ENCODE results near the gene SLC6A17. TPM values are rescaled to one million over a fixed set of nuclear protein-coding genes. Genes with fewer than 3 reads are reported as not detected.

Gene SLC6A17
- total RNA-seq, 4 donors from 2014 or later = 5.2 to 18.6 (median 8.0) TPM

- Histone ChIP-seq H3K27ac (no peak overlapping the region), H3K4me1 (peaks cover 11% of the 10 kb centered on the region), H3K27me3 (no peaks in the 10 kb centered on the region), H3K4me3 (no peak overlapping the region), H3K9me3 (no peaks in the 10 kb centered on the region), H3K36me3 (peaks cover 33% of the 10 kb centered on the region)
- DNase-seq (ENCODE audit: low spot score in 2 of 2) = no peak
- TF ChIP-seq CTCF (IDR thresholded peaks at IDR 0.05) = no peak
- TF ChIP-seq EP300 (IDR thresholded peaks at IDR 0.05) = no peak
- no peak for TF ChIP-seq POLR2AphosphoS5 (IDR thresholded peaks at IDR 0.05)
- WGBS = over 99% methylated on average over 17 of the region's 17 CpGs
These were observed 73.3 kb downstream of the SLC6A17 start for GRCh38 chr1:110223581-110223980.

- TF ChIP-seq CTCF (IDR thresholded peaks at IDR 0.05) (no peak), POLR2AphosphoS5 (IDR thresholded peaks at IDR 0.05) (no peak), POLR2A (IDR thresholded peaks at IDR 0.05) (no peak), EP300 (IDR thresholded peaks at IDR 0.05) (no peak)
- Histone ChIP-seq H3K27me3 (no peaks in the 10 kb centered on the region), H3K4me3 (no peak overlapping the region), H3K36me3 (peaks cover 35% of the 10 kb centered on the region), H3K9me3 (no peaks in the 10 kb centered on the region), H3K4me1 (peaks cover 19% of the 10 kb centered on the region), H3K27ac (no peak overlapping the region)
- DNase-seq (ENCODE audit: low spot score in 2 of 2) = no peak
- 85% methylated on average over 8 of the region's 8 CpGs for WGBS
These were observed 74.1 kb downstream of the SLC6A17 start for GRCh38 chr1:110224240-110224995.

- no peak for TF ChIP-seq CTCF (IDR thresholded peaks at IDR 0.05)
- TF ChIP-seq POLR2A (IDR thresholded peaks at IDR 0.05) = no peak
- no peak for TF ChIP-seq EP300 (IDR thresholded peaks at IDR 0.05)
- no peak for TF ChIP-seq POLR2AphosphoS5 (IDR thresholded peaks at IDR 0.05)
- Histone ChIP-seq H3K27ac (no peak overlapping the region), H3K36me3 (peaks cover 35% of the 10 kb centered on the region), H3K9me3 (no peaks in the 10 kb centered on the region), H3K4me1 (peaks cover 26% of the 10 kb centered on the region), H3K27me3 (no peaks in the 10 kb centered on the region), H3K4me3 (no peak overlapping the region)
- DNase-seq (ENCODE audit: low spot score in 2 of 2) = no peak
- no CpG with 5 or more reads among the region's 7 CpGs for WGBS
These were observed 74.9 kb downstream of the SLC6A17 start for GRCh38 chr1:110225212-110225611.

GRCh38 chr1:110225756-110226404 lies 75.6 kb downstream of the SLC6A17 start:
- Histone ChIP-seq H3K36me3 (peaks cover 35% of the 10 kb centered on the region), H3K4me1 (peaks cover 32% of the 10 kb centered on the region), H3K9me3 (no peaks in the 10 kb centered on the region), H3K27ac (no peak overlapping the region), H3K27me3 (no peaks in the 10 kb centered on the region), H3K4me3 (no peak overlapping the region)
- DNase-seq (ENCODE audit: low spot score in 2 of 2) = no peak
- TF ChIP-seq EP300 (IDR thresholded peaks at IDR 0.05) = no peak
- no peak for TF ChIP-seq POLR2AphosphoS5 (IDR thresholded peaks at IDR 0.05)
- no peak for TF ChIP-seq POLR2A (IDR thresholded peaks at IDR 0.05)
- no peak for TF ChIP-seq CTCF (IDR thresholded peaks at IDR 0.05)
- 91% methylated on average over 18 of the region's 18 CpGs for WGBS

GRCh38 chr1:110227774-110228173 lies 77.5 kb downstream of the SLC6A17 start:
- Histone ChIP-seq H3K27ac (peak overlapping the region; percentile 67), H3K9me3 (no peaks in the 10 kb centered on the region), H3K36me3 (peaks cover 44% of the 10 kb centered on the region), H3K4me3 (no peak overlapping the region), H3K4me1 (peaks cover 34% of the 10 kb centered on the region), H3K27me3 (no peaks in the 10 kb centered on the region)
- no peak for DNase-seq (ENCODE audit: low spot score in 2 of 2)
- TF ChIP-seq CTCF (IDR thresholded peaks at IDR 0.05) (no peak), EP300 (IDR thresholded peaks at IDR 0.05) (no peak), POLR2A (IDR thresholded peaks at IDR 0.05) (no peak)
- 70% methylated on average over 10 of the region's 12 CpGs for WGBS
